Rectal smooth muscle tissue (tissue), 1 donor: ENCODE data around the gene NTRK3.

Experiments
- H3K27ac ChIP-seq: one replicate; pipeline ENCODE4 v1.7.0; 2013; ENCODE audit warnings: low read depth, low read length, inconsistent platforms
- H3K27me3 ChIP-seq: one replicate; pipeline ENCODE4 v1.7.0; 2013; ENCODE audit warnings: low read length; ENCODE audit not compliant: control insufficient read depth, insufficient read depth
- H3K36me3 ChIP-seq: one replicate; pipeline ENCODE4 v1.7.0; 2013; ENCODE audit warnings: low read length; ENCODE audit not compliant: control insufficient read depth, insufficient read depth
- H3K4me1 ChIP-seq: one replicate; pipeline ENCODE4 v1.7.0; 2013; ENCODE audit warnings: low read length; ENCODE audit not compliant: control insufficient read depth, insufficient read depth
- H3K4me3 ChIP-seq: one replicate; pipeline ENCODE4 v1.7.0; 2013; ENCODE audit warnings: low read length
- H3K9ac ChIP-seq: one replicate; pipeline ENCODE4 v1.7.0; 2013; ENCODE audit warnings: low read length

Gene NTRK3

DNA sequence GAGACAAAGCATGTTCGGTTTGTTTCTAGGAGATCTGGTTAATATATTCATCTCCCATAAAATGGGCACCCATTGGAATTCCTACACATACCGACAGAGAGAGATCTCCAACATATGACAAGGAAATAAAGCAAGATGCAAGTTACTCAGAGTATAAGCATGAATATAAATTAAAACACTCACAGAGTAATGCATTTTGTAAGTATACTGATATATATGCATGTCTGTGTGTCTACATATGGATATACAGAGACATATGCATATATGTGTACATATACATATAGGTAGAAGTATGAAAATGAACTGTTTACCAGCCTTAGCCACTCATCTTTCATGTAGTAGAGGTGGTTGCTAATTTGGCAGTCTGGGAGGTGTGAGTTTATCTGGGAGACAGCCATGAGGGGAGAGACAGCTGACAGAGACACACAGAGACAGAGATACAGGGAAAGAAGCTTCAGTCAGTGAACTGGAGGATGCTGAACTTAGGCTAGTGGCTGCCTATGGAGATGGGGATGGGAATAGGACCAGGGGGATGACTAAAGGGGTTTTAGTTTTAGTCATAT is 134.5 kb downstream of the NTRK3 start:
- no peaks in the 10 kb centered on the region for H3K4me1 ChIP-seq
- H3K9ac ChIP-seq, result no peak overlapping the region
- no peaks in the 10 kb centered on the region for H3K27me3 ChIP-seq
- H3K36me3 ChIP-seq, result no peaks in the 10 kb centered on the region
- no peak overlapping the region for H3K27ac ChIP-seq
- no peak overlapping the region for H3K4me3 ChIP-seq

DNA sequence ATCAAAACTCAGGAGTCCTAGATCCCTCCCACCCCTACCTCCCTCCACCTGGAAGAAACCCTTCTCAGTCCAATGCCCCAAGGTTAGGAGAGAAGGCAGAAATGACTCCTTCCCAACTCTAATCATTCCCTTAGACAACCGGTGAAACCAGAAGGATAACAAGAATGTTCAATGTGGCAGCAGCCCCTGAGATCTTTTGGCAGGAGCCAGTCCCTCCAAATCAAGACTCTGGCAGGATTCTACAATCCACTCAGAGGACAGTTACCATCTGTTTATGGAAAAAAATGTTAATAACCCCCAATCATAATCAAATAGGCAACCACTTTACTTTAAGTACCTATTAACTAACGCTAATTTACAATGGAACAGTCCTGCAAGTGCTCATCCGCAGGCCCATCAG is 136.5 kb downstream of the NTRK3 start:
- H3K27me3 ChIP-seq, result no peaks in the 10 kb centered on the region
- H3K27ac ChIP-seq, result no peak overlapping the region
- no peak overlapping the region for H3K4me3 ChIP-seq
- no peaks in the 10 kb centered on the region for H3K4me1 ChIP-seq
- no peak overlapping the region for H3K9ac ChIP-seq
- no peaks in the 10 kb centered on the region for H3K36me3 ChIP-seq

DNA sequence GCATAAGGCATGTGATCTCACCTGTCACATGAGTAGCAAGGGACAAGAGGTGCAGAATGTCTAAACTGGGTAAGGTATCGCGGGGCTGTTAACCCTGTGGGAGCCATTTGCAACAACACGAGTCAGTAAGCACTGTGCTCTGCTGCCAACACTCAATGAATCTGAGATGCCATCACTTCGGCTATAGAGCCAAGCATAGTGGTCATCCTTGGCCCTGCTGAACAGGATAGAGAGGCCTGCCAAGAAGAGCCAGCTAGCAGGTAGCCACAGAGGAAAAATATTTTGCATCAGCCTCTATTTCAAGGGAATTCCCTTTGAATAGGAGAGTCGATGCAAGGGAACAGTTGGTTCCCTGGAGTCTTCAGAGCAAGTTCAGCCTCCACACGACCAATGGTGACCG is 137.8 kb downstream of the NTRK3 start:
- Histone ChIP-seq H3K27me3 (no peaks in the 10 kb centered on the region), H3K4me1 (no peaks in the 10 kb centered on the region), H3K36me3 (no peaks in the 10 kb centered on the region), H3K9ac (no peak overlapping the region), H3K4me3 (no peak overlapping the region), H3K27ac (no peak overlapping the region)

DNA sequence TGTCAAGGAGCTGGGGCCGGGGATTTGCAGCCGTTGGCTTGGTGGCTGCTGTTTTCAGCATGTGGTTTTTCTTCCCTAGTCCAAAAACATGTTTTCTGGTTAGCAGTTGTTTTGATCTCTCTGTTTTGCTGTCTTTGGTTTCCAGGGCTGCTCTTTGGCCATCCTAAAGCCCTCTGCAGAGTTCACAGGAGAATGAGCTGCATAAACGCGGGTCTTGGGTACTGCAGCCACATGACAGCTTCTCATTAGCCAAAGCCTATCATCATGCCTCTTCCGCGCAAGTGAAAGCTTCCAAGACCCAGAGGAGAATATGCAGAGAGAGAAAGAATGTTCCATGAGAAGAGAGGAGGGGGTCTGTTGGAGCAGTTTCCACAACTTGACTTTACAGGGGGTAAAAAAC is 138.5 kb downstream of the NTRK3 start:
- Histone ChIP-seq H3K4me1 (no peaks in the 10 kb centered on the region), H3K27me3 (no peaks in the 10 kb centered on the region), H3K36me3 (no peaks in the 10 kb centered on the region), H3K4me3 (no peak overlapping the region), H3K9ac (no peak overlapping the region), H3K27ac (no peak overlapping the region)

DNA sequence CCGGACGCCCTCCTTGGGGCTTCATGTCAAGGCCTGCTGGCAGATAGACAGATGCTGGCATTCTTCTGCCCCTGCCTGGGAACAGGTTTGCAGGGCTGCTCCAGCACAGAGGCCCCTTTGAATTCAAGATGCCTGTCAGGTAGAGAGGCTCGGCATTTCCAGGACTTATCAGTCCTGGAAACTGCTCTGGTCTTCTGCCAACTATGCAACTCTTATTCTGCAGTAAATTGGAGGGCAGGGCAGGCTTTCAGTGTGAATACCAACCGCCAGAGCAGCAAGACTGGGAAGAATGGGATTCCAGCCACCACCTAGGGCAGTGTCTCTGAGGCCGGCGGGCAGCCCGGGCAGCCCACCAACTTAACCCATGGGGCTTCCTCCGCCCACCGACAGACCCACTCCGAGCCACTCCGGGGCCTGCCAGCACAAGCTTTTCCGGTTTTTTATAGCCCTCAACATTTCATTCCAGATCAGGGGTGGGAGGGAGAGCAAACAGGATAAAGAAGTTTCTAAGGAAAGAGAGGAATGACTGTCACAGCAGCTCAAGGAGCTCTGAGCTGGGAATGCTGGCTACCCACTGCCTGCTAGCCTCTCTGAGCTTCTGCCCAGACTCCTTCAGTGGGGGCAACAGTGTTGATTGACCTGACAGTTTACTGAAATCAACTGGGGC is 140.9 kb downstream of the NTRK3 start:
- H3K27ac ChIP-seq, result no peak overlapping the region

DNA sequence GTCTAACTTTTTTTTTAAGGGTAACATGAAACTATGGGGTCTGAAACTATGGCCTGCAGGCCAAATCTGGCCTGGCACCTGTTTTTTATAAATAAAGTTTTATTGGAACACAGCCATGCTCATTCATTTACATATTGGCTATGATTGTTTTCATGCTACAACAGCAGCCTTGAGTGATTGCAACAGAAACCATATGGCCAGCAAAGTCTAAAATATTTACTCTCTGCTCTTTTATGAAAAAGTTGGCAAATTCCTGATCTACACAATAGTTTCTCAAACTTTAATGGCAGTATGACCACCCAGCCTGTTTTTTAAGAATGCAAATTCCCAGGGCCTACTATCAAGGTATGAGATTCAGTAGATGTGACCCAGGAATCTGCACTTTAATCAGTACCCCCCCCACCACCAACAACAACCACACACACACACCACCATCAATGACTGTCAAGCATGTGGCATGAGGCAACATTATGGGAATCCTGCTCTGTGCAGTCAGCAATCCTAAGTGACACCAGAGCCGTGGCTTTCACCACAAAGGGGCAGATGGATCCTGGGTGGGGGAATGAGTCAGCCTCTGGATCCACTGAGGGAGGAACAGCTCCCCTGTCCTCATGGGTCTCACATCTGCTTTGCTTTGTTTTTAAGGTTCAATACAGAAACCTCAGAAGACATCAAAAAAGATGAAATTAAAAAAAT is 142.8 kb downstream of the NTRK3 start:
- H3K9ac ChIP-seq, result no peak overlapping the region
- H3K27me3 ChIP-seq, result no peaks in the 10 kb centered on the region
- H3K36me3 ChIP-seq, result no peaks in the 10 kb centered on the region
- no peak overlapping the region for H3K27ac ChIP-seq
- H3K4me3 ChIP-seq, result no peak overlapping the region
- H3K4me1 ChIP-seq, result no peaks in the 10 kb centered on the region

More for the DNA sequence above, 140.9 kb downstream of the NTRK3 start:
- no peaks in the 10 kb centered on the region for H3K36me3 ChIP-seq
- H3K27me3 ChIP-seq, result no peaks in the 10 kb centered on the region
- H3K4me3 ChIP-seq, result no peak overlapping the region
- no peak overlapping the region for H3K9ac ChIP-seq
- H3K4me1 ChIP-seq, result no peaks in the 10 kb centered on the region

DNA sequence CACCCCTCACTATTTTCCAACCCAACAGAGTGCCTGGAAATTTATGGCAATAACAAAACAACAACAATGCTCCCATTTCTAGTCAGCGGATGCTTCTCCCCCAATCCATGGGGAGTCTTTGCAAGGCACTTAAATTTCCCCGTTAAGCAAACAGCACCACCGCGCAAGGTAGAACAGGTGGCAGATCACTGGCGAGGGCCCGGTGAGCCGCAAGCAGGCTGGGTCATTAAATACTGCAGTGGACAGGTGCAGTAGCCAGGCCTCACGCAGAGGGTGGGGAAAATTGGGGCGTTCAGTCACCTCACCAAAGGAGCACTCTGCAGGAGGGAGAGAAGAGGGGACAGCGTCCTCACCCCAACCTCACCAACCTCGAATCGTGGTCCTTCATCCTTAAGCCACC is 147.5 kb downstream of the NTRK3 start:
- H3K4me3 ChIP-seq, result no peak overlapping the region

DNA sequence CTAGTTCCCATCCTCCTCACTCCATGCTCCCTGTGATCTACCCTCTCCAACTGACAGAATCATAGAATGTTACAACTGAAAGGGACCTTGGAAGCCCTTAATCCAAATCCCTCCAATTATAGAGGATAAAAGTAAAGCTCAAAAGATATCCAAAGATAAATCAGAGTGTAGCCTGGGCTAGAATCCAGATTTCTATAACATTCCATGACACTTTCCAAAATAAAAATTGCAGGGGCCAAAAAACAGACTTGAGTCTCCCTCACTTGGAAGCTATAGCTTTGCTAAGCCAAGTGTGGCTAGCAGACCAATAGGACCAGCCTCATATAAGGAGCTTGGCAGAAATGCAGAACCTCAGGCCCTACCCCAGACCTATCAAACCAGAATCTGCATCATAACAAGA is 148.1 kb downstream of the NTRK3 start:
- no peaks in the 10 kb centered on the region for H3K27me3 ChIP-seq
- no peak overlapping the region for H3K27ac ChIP-seq
- H3K9ac ChIP-seq, result no peak overlapping the region
- no peak overlapping the region for H3K4me3 ChIP-seq
- H3K4me1 ChIP-seq, result no peaks in the 10 kb centered on the region
- H3K36me3 ChIP-seq, result no peaks in the 10 kb centered on the region

More for the DNA sequence above, 147.5 kb downstream of the NTRK3 start:
- Histone ChIP-seq H3K4me1 (no peaks in the 10 kb centered on the region), H3K27me3 (no peaks in the 10 kb centered on the region), H3K9ac (no peak overlapping the region), H3K27ac (no peak overlapping the region), H3K36me3 (no peaks in the 10 kb centered on the region)

DNA sequence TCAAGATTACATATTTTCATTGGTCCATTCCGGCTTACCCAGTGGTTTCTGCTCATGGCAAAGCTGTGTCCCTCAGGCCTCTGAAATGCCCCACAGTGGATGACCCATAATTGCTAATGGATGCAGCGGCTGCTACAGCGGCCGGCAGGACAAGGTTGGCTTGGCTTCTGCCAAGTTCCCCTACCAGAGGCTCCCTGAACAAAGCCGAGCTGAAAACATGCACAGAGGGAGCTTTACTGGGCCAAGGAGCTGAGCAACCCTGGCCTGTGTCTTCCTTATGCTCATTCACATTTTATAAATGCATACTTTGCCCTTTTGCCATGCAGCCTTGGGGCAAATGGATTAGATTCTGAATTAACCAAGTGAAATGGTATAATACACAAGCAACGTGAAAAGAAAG is 150.5 kb downstream of the NTRK3 start:
- Histone ChIP-seq H3K36me3 (no peaks in the 10 kb centered on the region), H3K27ac (no peak overlapping the region), H3K4me3 (no peak overlapping the region), H3K27me3 (no peaks in the 10 kb centered on the region), H3K4me1 (no peaks in the 10 kb centered on the region), H3K9ac (no peak overlapping the region)

DNA sequence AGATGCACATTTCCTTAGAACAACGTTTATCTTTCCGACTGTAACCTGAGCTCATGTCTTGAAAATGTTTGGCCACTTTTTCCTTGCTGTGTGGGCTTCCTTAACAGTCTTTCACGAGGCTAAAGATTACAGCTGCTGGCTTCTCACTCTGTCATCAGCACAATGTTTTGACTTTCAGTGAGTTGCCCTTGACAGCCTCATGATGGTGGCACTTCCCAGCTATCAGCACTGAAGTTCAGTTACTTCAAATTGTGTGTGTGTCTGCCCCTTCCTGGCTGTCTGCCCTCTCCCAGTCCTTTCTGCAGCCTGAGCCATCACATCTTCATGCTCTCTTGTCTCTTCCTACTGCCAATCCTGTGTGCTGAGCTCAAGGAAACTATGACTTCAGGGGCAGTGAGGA is 152.2 kb downstream of the NTRK3 start:
- Histone ChIP-seq H3K27ac (no peak overlapping the region), H3K9ac (no peak overlapping the region), H3K4me3 (no peak overlapping the region), H3K36me3 (no peaks in the 10 kb centered on the region), H3K27me3 (no peaks in the 10 kb centered on the region), H3K4me1 (no peaks in the 10 kb centered on the region)

DNA sequence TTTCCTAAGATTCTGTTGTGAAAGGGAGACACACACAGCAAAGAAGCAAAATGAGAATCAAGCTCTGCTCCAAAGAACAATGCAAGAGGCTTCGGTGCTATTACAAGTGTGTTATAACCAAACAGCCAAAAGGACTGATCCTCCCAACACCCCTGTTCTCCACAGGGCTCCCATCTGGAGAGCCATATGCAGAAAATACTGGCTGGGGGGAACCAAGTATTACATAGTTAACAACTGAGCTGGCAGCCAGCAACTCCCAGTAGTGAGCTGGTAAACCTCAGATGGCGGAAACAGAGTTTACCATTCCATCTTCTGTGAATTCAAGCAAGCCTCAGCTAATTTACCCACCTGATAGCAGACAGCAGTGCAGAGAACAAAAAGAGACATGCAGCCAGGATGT is 156.4 kb downstream of the NTRK3 start:
- Histone ChIP-seq H3K4me3 (no peak overlapping the region), H3K4me1 (no peaks in the 10 kb centered on the region), H3K36me3 (no peaks in the 10 kb centered on the region), H3K27me3 (no peaks in the 10 kb centered on the region), H3K27ac (no peak overlapping the region), H3K9ac (no peak overlapping the region)

DNA sequence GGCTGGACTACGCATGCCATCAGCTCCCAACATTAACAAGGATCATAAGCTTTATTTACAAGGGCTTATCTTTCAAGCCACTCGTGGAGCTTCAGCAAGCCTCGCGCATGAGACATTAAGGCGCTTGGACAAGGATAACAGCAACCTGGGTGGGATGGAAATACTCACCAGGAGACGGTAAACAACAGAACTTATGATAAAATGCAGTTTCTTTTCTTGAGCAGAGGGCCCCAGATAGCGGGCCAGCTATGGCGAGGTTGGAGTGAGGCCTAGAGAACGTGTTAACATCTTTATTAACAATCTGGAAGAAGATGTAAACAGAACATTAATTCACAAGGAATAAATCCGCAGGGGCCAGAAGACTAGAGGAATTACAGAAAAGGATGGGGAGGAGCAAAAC is 158.2 kb downstream of the NTRK3 start:
- Histone ChIP-seq H3K4me1 (no peaks in the 10 kb centered on the region), H3K27ac (no peak overlapping the region), H3K36me3 (no peaks in the 10 kb centered on the region), H3K27me3 (no peaks in the 10 kb centered on the region), H3K4me3 (no peak overlapping the region), H3K9ac (no peak overlapping the region)
